ENCODE data around the gene ATP5PD. TPM values are rescaled to one million over a fixed set of nuclear protein-coding genes. Genes with fewer than 3 reads are reported as not detected.
"Not testable (repeated sequence)": the region's sequence is repeated elsewhere in the genome, so short reads cannot be mapped to it uniquely, and the experiment has no call there.

The ATP5PD gene
- total RNA-seq, 2 donors from 2014 or later = 205 to 235 TPM

DNA sequence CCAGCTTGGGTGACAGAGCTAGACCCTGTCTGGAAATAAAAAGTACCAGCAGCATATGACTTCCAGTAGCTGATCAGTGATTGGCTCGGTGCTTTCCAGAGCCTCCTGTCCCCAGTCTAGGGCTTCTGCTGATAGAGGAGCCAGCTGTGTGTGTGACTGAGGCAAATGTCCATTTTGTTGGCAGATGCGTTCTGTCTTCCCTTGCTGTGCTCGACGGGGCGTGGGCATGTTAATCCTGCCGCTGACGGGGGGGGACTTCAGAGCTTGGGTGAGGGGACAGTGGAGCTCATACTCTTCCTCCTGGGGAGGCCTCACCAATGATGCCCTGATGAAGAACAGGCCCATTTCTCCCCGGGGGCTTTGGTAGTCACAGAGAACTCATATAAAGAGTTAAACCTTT lies 14.8 kb upstream of the ATP5PD start:
- intact Hi-C loops (cut with DNase I) = loop anchor here in 1 of 2 donors (10.0 kb wide), 1 partner anchor 143 kb away; the partner anchor contains the start of gene NUP85
- no peak for DNase-seq (ENCODE audit: low spot score)

DNA sequence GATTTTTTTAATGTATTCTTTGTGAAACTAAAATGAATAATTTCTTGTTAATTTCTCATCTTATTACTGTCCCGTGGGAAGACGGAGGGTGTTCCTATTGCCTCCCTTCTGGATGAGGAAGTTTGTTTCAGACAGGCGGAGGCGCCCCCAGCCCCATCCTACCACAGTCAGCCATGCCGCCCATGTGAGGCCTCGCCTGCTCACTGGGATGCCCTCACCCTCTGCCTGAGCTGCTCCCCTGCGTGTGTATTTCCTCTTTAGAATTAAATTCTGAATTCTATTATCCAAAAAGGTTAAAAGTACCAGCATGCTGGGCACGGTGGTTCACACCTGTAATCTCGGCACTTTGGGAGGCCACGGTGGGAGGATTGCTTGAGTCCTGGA lies 14.3 kb upstream of the ATP5PD start:
- intact Hi-C loops (cut with DNase I) = loop anchor here in 1 of 2 donors (10.0 kb wide), 1 partner anchor 144 kb away; the partner anchor contains the start of gene NUP85

DNA sequence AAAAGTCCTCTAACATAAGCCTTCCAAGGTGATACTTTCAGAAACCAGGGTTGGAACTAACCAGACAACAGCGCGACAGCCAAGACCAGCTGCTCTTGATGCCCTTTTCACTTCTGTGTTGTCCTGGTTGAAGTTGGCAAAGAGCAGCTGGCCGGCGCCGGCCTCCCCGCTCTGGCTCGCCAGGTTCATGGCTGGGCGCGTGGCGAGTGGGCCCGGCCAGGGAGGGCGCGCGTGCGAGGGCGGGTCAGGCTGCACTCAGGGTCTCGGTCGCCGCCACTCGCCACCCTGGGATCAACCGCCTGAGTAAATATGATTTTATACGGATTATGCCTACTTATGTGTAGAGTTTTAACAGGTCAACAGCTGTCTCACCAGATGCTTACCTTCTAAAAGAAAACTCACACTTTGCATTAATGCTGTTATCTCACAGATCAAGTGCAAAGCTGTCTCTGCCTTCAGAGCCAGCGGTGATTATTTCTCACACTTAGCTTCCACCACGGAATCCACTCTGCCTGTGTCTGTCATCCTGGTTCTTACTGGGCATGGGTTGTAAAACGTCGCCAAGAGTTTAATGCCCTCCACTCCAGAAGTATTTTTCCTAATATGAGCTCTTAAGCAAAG lies 13.8 kb upstream of the ATP5PD start:
- peak; percentile 71 for DNase-seq (ENCODE audit: low spot score)
- intact Hi-C loops (cut with DNase I) = loop anchor here in 1 of 2 donors (10.0 kb wide), 1 partner anchor 144 kb away; the partner anchor contains the start of gene NUP85

More for the DNA sequence above, 14.3 kb upstream of the ATP5PD start:
- DNase-seq (ENCODE audit: low spot score) = peak; percentile 38

- intact Hi-C loops (cut with DNase I) = loop anchor here in 1 of 2 donors (10.0 kb wide), 1 partner anchor 145 kb away; the partner anchor contains the start of gene NUP85
- DNase-seq (ENCODE audit: low spot score) = peak; percentile 69
Observed at GRCh38 chr17:75059369-75060345, 12.9 kb upstream of the ATP5PD start.

- intact Hi-C loops (cut with DNase I) = loop anchor here in 1 of 2 donors (2.0 kb wide), 1 partner anchor 67 kb away; no protein-coding TSS in a partner anchor
- DNase-seq (ENCODE audit: low spot score) = no peak
Observed at GRCh38 chr17:75051941-75052340, 5.2 kb upstream of the ATP5PD start.

DNA sequence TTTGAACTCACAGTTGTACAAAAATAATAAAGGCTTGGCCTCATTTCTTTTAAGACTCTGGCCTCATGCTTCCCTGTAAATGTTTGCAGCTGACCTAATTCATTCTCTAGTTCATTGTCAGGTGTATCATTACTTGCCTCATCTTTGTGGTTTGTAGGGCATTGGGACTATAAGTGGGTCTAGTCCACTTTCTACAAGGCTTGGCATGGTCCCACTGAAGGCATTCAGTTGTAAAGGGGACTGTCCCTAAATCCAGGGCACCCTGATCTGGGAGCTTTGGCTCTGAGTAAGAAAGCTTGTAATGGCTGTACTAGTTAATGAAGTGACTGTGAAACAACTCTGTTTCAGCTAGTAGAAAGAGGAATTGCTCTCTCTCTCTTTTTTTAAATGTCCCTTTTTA lies 2.9 kb upstream of the ATP5PD start:
- DNase-seq (ENCODE audit: low spot score) = no peak
- intact Hi-C loops (cut with DNase I) = loop anchor here in 1 of 2 donors (2.0 to 10.0 kb wide), 2 partner anchors 65 to 155 kb away; partner anchors contain the start of gene NUP85

DNA sequence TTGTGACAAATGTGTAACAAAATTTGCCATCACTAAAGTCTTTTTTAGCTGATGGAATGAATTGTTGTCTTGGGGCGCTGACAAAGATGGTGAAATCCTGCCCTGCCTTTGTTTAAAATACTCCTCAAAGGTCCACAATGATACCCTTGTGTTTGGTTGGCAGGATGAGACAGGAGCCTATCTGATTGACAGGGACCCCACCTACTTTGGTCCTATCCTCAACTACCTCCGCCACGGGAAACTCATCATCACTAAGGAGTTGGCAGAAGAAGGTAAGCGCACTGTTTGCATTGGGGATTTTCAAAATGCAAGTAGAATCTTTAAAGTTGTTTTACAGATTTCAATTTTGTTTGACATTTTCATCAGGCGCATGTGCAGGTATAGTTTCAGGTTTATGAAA lies 2.3 kb upstream of the ATP5PD start:
- no peak for DNase-seq (ENCODE audit: low spot score)
- intact Hi-C loops (cut with DNase I) = loop anchor here in 1 of 2 donors (10.0 kb wide), 1 partner anchor 156 kb away; the partner anchor contains the start of gene NUP85

GRCh38 chr17:75048249-75048878 lies 1.6 kb upstream of the ATP5PD start:
- DNase-seq (ENCODE audit: low spot score) = no peak
- intact Hi-C loops (cut with DNase I) = loop anchor here in 1 of 2 donors (10.0 kb wide), 1 partner anchor 156 kb away; the partner anchor contains the start of gene NUP85

DNA sequence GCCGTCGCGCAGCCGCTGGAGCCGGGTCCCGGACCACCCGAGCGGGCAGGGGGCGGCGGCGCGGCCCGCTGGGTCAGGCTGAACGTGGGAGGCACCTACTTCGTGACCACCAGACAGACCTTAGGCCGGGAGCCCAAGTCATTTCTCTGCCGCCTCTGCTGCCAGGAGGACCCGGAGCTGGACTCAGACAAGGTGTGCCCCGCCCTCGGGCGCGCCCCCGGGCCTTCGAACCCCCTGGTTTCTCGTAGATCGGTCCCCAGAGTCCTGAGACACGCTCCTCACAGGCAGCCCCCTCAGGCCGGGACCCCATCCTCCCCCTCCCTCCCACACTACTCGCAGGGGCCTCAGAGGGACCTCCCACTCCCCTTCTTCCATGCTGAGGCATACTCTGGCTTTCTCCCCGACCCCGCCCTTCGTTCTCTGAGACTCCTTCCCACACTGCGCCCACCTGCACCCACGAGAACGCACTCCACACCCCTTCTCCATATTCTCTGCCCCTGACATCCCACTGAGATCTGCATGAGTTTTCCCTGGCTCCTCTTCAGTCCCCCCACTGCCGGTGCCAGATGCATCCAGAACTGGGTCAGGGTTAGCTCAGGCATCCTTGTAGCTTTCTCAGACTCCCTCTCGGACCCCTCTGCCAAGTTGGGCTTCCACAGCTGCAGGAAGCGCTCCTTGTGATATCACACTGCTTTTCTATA lies 779 bp upstream of the ATP5PD start:
- peak; percentile 84 for DNase-seq (ENCODE audit: low spot score)
- intact Hi-C loops (cut with DNase I) = loop anchor here in 1 of 2 donors (10.0 kb wide), 1 partner anchor 157 kb away; the partner anchor contains the start of gene NUP85

DNA sequence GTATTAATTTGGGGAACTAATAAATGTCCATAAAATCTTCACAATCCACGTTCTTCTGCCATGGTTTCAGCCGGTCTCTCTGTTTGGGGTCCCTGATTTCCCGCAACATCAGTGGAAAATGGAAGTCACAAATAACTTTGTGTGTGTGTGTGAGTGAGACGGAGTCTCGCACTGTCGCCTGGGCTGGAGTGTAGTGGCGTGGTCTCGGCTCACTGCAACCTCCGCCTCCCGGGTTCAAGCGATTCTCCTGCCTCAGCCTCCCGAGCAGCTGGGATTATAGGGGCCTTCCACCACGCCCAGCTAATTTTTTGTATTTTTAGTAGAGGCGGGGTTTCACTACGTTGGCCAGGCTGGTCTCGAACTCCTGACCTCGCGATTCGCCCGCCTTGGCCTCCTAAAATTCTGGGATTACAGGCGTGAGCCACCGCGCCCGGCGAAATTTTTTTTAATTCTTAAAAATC lies 793 bp downstream of the ATP5PD start:
- intact Hi-C loops (cut with DNase I) = loop anchor here in 1 of 2 donors (10.0 kb wide), 1 partner anchor 159 kb away; the partner anchor contains the start of gene NUP85
- DNase-seq (ENCODE audit: low spot score) = not testable (repeated sequence)

- DNase-seq (ENCODE audit: low spot score) = no peak
- intact Hi-C loops (cut with DNase I) = loop anchor here in 1 of 2 donors (10.0 kb wide), 1 partner anchor 160 kb away; the partner anchor contains the start of gene NUP85
Observed at GRCh38 chr17:75044716-75045115, 2.1 kb downstream of the ATP5PD start.

- intact Hi-C loops (cut with DNase I) = loop anchor here in 1 of 2 donors (2.0 to 10.0 kb wide), 2 partner anchors 53 to 161 kb away; partner anchors contain the start of gene NUP85
- DNase-seq (ENCODE audit: low spot score) = not testable (repeated sequence)
Observed at GRCh38 chr17:75043789-75044188, 3.0 kb downstream of the ATP5PD start.

DNA sequence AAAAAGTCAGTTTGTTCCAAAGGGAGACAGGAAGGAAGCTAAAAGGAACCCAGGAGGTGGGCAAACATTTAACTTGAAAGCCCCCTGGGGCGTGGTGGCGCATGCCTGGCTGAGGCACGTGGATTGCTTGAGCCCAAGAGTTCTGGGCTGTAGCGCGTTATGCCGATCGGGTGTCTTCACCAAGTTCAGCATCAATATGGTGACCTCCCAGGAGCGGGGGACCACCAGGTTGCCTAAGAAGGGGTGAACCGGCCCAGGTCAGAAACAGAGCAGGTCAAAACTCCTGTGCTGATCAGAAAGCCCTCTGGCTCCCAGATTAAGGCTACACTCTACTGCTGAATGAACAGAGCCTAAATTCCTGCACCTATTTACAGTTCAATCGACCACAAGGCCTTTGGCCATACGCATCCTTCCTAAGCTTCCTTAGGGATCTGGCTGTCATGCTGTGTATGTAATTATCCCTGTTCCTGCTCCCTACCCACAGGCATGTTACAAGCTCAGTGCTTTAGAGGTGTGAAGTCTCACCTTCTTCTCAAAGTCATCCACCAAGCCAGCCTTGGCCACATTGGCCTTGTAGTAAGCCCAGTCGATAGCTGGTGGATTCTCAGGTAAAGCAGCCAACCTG lies 5.0 kb downstream of the ATP5PD start:
- intact Hi-C loops (cut with DNase I) = loop anchor here in 1 of 2 donors (2.0 to 10.0 kb wide), 2 partner anchors 51 to 163 kb away; partner anchors contain the start of gene NUP85
- DNase-seq (ENCODE audit: low spot score) = peak; percentile 67

DNA sequence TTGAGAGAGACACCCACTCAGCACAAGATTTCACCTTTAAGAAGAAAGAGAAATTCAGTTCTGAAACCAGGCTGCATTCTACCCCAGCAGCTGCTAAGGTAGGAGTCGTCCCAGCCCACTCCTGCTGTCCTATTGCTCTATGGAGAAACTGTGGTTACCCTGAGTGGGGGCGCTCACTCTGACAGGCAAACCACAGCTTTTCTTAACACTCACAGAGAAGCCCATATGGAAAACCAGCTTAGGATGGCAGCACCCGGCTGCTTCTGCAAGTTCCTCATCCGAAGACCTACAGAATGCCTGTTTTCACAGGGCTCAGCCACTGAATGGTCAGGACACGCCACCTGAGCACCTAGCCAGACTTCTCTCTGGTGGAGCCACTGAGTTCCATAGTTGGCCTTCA lies 7.5 kb downstream of the ATP5PD start:
- DNase-seq (ENCODE audit: low spot score) = no peak
- intact Hi-C loops (cut with DNase I) = no loop called here

GRCh38 chr17:75036643-75037268 lies 10.0 kb downstream of the ATP5PD start:
- peak; percentile 96 for DNase-seq (ENCODE audit: low spot score)
- intact Hi-C loops (cut with DNase I) = no loop called here

GRCh38 chr17:75034236-75034908 lies 12.4 kb downstream of the ATP5PD start:
- peak; percentile 95 for DNase-seq (ENCODE audit: low spot score)
- intact Hi-C loops (cut with DNase I) = loop anchor here in 1 of 2 donors (5.0 kb wide), 1 partner anchor 47 kb away; the partner anchor contains the start of gene CDR2L
